ENCODE results near the gene SLC16A13. TPM values are rescaled to one million over a fixed set of nuclear protein-coding genes. Genes with fewer than 3 reads are reported as not detected.

SLC16A13 gene
- total and polyA plus RNA-seq, 8 donors = 3.7 to 21.5 (median 4.8) TPM

- DNase-seq = no peak
- no peaks in the 10 kb centered on the region for H3K27me3 ChIP-seq
- TF ChIP-seq, protein P1, sequence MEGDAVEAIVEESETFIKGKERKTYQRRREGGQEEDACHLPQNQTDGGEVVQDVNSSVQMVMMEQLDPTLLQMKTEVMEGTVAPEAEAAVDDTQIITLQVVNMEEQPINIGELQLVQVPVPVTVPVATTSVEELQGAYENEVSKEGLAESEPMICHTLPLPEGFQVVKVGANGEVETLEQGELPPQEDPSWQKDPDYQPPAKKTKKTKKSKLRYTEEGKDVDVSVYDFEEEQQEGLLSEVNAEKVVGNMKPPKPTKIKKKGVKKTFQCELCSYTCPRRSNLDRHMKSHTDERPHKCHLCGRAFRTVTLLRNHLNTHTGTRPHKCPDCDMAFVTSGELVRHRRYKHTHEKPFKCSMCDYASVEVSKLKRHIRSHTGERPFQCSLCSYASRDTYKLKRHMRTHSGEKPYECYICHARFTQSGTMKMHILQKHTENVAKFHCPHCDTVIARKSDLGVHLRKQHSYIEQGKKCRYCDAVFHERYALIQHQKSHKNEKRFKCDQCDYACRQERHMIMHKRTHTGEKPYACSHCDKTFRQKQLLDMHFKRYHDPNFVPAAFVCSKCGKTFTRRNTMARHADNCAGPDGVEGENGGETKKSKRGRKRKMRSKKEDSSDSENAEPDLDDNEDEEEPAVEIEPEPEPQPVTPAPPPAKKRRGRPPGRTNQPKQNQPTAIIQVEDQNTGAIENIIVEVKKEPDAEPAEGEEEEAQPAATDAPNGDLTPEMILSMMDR (IDR thresholded peaks at IDR 0.05) = no peak
- no peak overlapping the region for H3K4me3 ChIP-seq
- peaks cover 0 to 15% of the 10 kb centered on the region in 2 donors for H3K9me3 ChIP-seq
- no peaks in the 10 kb centered on the region for H3K4me1 ChIP-seq
- intact Hi-C loops (cut with DNase I) = no loop called here
- H3K27ac ChIP-seq = no peak overlapping the region
- H3K36me3 ChIP-seq = no peaks in the 10 kb centered on the region
- ATAC-seq = no peak
These were observed 31.4 kb downstream of the SLC16A13 start for GRCh38 chr17:7067198-7067597.

- DNase-seq (no peak), ATAC-seq (no peak)
- Histone ChIP-seq H3K36me3 (no peaks in the 10 kb centered on the region), H3K9me3 (peaks cover 0 to 15% of the 10 kb centered on the region in 2 donors), H3K27me3 (no peaks in the 10 kb centered on the region), H3K4me3 (no peak overlapping the region), H3K27ac (no peak overlapping the region), H3K4me1 (no peaks in the 10 kb centered on the region)
- intact Hi-C loops (cut with DNase I) = no loop called here
- TF ChIP-seq, protein P1 (IDR thresholded peaks at IDR 0.05) = no peak
These were observed 32.5 kb downstream of the SLC16A13 start for GRCh38 chr17:7068268-7068667.

- Histone ChIP-seq H3K9me3 (peaks cover 0 to 15% of the 10 kb centered on the region in 2 donors), H3K4me1 (no peaks in the 10 kb centered on the region), H3K4me3 (no peak overlapping the region), H3K36me3 (no peaks in the 10 kb centered on the region), H3K27ac (no peak overlapping the region), H3K27me3 (no peaks in the 10 kb centered on the region)
- no peak for DNase-seq
- TF ChIP-seq, protein P1 (IDR thresholded peaks at IDR 0.05) = no peak
- no peak for ATAC-seq
- intact Hi-C loops (cut with DNase I) = no loop called here
These were observed 34.9 kb downstream of the SLC16A13 start for GRCh38 chr17:7070712-7071111.

DNA sequence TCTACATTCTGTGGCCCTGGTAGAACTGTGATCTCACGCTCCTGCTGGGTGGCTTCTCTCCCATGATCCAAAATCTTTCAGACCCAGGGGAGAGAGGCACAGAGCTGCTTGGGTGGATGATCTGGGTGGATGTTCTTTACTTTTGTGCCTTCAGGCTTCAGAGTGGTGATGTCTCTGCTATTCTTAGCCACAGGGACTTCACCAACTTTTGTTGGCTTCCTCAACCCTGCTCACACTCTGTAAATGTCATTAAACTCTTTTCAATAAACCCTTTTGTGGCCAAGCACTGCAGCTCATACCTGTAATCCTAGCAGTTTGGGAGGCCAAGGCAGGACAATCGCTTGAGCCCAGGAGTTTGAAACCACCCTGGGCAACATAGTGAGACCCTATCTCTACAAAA, 36.6 kb downstream of the SLC16A13 start:
- H3K4me1 ChIP-seq = no peaks in the 10 kb centered on the region
- H3K4me3 ChIP-seq = no peak overlapping the region
- no peaks in the 10 kb centered on the region for H3K36me3 ChIP-seq
- TF ChIP-seq, protein P1 (IDR thresholded peaks at IDR 0.05) = no peak
- DNase-seq (no peak), ATAC-seq (no peak)
- peaks cover 0 to 15% of the 10 kb centered on the region in 2 donors for H3K9me3 ChIP-seq
- no peaks in the 10 kb centered on the region for H3K27me3 ChIP-seq
- intact Hi-C loops (cut with DNase I) = no loop called here
- no peak overlapping the region for H3K27ac ChIP-seq

- intact Hi-C loops (cut with DNase I) = no loop called here
- no peak overlapping the region for H3K4me3 ChIP-seq
- DNase-seq = no peak
- no peaks in the 10 kb centered on the region for H3K9me3 ChIP-seq
- no peak for ATAC-seq
- peaks cover 0 to 5% of the 10 kb centered on the region in 2 donors for H3K4me1 ChIP-seq
- no peaks in the 10 kb centered on the region for H3K27me3 ChIP-seq
- H3K27ac ChIP-seq = no peak overlapping the region
- no peaks in the 10 kb centered on the region for H3K36me3 ChIP-seq
- TF ChIP-seq, protein P1 (IDR thresholded peaks at IDR 0.05) = no peak
These were observed 39.1 kb downstream of the SLC16A13 start for GRCh38 chr17:7074931-7075330.

All from left lung (tissue), 10 donors.